ENCODE results near the gene PRR29. TPM values are rescaled to one million over a fixed set of nuclear protein-coding genes. Genes with fewer than 3 reads are reported as not detected.

PRR29 gene
- total RNA-seq, 4 donors from 2014 or later = 1.7 to 5.6 (median 4.2) TPM

GRCh38 chr17:64024215-64024654, 26.1 kb downstream of the PRR29 start:
- TF ChIP-seq, protein P1, sequence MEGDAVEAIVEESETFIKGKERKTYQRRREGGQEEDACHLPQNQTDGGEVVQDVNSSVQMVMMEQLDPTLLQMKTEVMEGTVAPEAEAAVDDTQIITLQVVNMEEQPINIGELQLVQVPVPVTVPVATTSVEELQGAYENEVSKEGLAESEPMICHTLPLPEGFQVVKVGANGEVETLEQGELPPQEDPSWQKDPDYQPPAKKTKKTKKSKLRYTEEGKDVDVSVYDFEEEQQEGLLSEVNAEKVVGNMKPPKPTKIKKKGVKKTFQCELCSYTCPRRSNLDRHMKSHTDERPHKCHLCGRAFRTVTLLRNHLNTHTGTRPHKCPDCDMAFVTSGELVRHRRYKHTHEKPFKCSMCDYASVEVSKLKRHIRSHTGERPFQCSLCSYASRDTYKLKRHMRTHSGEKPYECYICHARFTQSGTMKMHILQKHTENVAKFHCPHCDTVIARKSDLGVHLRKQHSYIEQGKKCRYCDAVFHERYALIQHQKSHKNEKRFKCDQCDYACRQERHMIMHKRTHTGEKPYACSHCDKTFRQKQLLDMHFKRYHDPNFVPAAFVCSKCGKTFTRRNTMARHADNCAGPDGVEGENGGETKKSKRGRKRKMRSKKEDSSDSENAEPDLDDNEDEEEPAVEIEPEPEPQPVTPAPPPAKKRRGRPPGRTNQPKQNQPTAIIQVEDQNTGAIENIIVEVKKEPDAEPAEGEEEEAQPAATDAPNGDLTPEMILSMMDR (IDR thresholded peaks at IDR 0.05) = no peak
- TF ChIP-seq POLR2A (IDR thresholded peaks at IDR 0.05) = no peak
- 73 to 83% methylated on average over 8 of the region's 8 CpGs for WGBS, 2 donors
- H3K4me3 ChIP-seq (replicated peaks in 1 of 3) = no peak overlapping the region
- H3K9me3 ChIP-seq = no peaks in the 10 kb centered on the region
- H3K27me3 ChIP-seq = no peaks in the 10 kb centered on the region
- no peak for DNase-seq
- H3K27ac ChIP-seq = peak overlapping the region in 1 of 3 donors; percentile 18
- no peaks in the 10 kb centered on the region for H3K36me3 ChIP-seq
- peaks cover 0 to 10% of the 10 kb centered on the region in 2 donors for H3K4me1 ChIP-seq
- intact Hi-C loops (cut with DNase I) = loop anchor here (10.0 kb wide), 1 partner anchor 111 kb away; the partner anchor contains the start of gene ERN1

DNA sequence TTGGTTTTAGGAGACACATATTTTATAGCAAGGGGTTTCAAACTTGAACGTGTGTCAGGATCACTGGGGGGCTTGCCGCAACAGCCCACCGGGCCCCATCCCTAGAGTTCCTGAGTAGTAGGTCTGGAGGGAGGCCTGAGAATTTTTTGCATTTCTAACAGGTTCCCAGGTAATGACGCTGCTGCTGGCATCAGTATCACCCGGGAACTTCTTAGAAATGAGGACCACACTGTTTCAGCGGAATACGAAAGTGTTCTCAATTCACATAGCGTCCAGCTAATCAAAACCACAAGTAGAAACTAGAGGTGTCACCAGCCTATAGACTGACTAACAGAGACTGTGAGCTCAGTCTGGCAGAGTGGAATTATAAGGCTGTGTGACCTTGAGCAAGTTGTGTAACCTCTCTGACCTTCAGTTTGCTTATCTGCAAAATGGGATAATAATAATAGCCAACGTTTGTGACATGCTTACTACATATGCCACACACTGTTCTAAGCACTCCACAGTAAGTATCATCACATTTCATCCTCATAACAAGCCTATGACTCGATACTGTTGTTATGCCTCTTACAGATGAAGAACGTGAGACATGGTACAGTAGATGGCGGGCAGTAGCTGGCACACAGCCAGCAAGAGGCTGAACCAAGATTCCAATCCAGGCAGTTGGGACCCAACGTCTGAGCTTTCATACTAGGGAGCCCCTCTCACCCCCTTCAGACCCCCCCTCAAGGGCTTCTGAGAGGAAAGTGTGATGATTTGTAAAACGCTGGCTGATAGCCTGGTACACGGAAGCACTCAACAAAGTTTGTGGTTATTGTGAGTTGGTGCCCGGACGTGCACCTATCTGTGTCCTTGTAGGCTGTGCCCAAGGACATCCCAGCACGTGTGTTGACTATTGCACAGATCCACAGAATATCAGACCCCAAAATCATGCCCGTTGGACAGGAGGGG, 26.9 kb downstream of the PRR29 start:
- H3K27ac ChIP-seq = peak overlapping the region in 2 of 3 donors; percentile 1 to 18
- peak; percentile 21 to 31 for DNase-seq

GRCh38 chr17:64025732-64026294, 27.7 kb downstream of the PRR29 start:
- WGBS, 2 donors = 1 to 4% methylated on average over 10 to 21 of the region's 21 CpGs
- Histone ChIP-seq H3K27me3 (no peaks in the 10 kb centered on the region), H3K4me1 (peaks cover 0 to 10% of the 10 kb centered on the region in 2 donors), H3K27ac (peak overlapping the region in 1 of 3 donors; percentile 1), H3K9me3 (no peaks in the 10 kb centered on the region), H3K4me3 (replicated peaks in 1 of 3) (no peak overlapping the region), H3K36me3 (no peaks in the 10 kb centered on the region)
- intact Hi-C loops (cut with DNase I) = loop anchor here (5.0 to 10.0 kb wide), 2 partner anchors 109 kb away; partner anchors contain the start of genes ERN1 and GH1
- peak; percentile 75 to 79 for DNase-seq
- TF ChIP-seq, protein P1 (IDR thresholded peaks at IDR 0.05) = peak; percentile 86 to 94 (median 92)
- TF ChIP-seq POLR2A (IDR thresholded peaks at IDR 0.05) = no peak

More for the DNA sequence above, 26.9 kb downstream of the PRR29 start:
- intact Hi-C loops (cut with DNase I) = loop anchor here (5.0 to 10.0 kb wide), 2 partner anchors 108 to 110 kb away; partner anchors contain the start of genes ERN1 and GH1
- H3K36me3 ChIP-seq = no peaks in the 10 kb centered on the region
- peaks cover 0 to 10% of the 10 kb centered on the region in 2 donors for H3K4me1 ChIP-seq
- no peaks in the 10 kb centered on the region for H3K9me3 ChIP-seq
- H3K4me3 ChIP-seq (replicated peaks in 1 of 3) = no peak overlapping the region
- H3K27me3 ChIP-seq = no peaks in the 10 kb centered on the region
- TF ChIP-seq POLR2A (IDR thresholded peaks at IDR 0.05) = no peak
- TF ChIP-seq, protein P1 (IDR thresholded peaks at IDR 0.05) = no peak
- 60 to 61% methylated on average over 17 to 19 of the region's 19 CpGs for WGBS, 2 donors

DNA sequence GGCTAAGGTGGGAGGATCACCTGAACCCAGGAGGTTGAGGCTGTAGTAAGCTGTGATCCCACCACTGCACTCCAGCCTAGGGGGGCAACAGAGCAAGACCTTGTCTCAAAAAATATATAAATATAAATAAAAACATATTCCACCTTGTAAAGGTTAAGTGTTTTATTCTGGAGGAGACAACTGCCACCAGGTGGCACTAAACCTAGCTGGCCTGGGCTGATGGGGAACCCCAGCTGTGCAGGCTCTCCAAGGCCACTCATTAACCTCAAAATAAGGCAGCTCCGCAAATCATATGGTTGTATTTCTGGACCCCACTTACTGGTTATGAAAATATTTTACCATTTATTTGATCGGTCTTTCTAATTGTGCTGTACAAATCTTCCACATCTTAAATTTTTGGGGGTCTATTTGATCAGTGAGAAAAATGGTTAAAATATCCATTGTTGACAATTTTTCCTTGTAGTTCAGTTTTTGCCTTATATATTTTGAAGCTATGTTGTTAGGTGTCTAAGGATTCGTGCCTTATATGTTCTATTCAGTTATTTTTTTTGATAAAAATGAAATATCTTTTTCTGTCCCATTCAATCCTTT, 30.8 kb downstream of the PRR29 start:
- 13 to 22% methylated on average over 3 of the region's 3 CpGs for WGBS, 2 donors
- Histone ChIP-seq H3K4me3 (replicated peaks in 1 of 3) (no peak overlapping the region), H3K27ac (no peak overlapping the region), H3K36me3 (no peaks in the 10 kb centered on the region), H3K27me3 (no peaks in the 10 kb centered on the region), H3K9me3 (no peaks in the 10 kb centered on the region), H3K4me1 (peaks cover 0 to 10% of the 10 kb centered on the region in 2 donors)
- intact Hi-C loops (cut with DNase I) = loop anchor here (5.0 to 10.0 kb wide), 2 partner anchors 106 to 112 kb away; partner anchors contain the start of genes ERN1 and GH1
- TF ChIP-seq POLR2A (IDR thresholded peaks at IDR 0.05) = no peak
- TF ChIP-seq, protein P1 (IDR thresholded peaks at IDR 0.05) = peak; percentile 34 to 86 (median 53)
- DNase-seq = peak; percentile 60 to 70
